HG03280 (cell line): ENCODE data around the gene LACTB.

Source experiments
- ATAC-seq: cut with Tn5 transposase; IDR thresholded peaks from one replicate; pipeline ENCODE4 v1.9.1; 2021; ENCODE audit warnings: mild to moderate bottlenecking, moderate library complexity; ENCODE audit not compliant: unreplicated experiment

The LACTB gene

GRCh38 chr15:63122002-63122875 is 578 bp downstream of the LACTB start:
- peak; percentile 81 for ATAC-seq

- no peak for ATAC-seq
Observed at GRCh38 chr15:63124506-63124905, 2.8 kb downstream of the LACTB start.

- ATAC-seq, result no peak
Observed at GRCh38 chr15:63126726-63127125, 5.1 kb downstream of the LACTB start.

- ATAC-seq, result no peak
Observed at GRCh38 chr15:63133786-63134185, 12.1 kb downstream of the LACTB start.

GRCh38 chr15:63134245-63134985 is 12.8 kb downstream of the LACTB start:
- ATAC-seq, result no peak

- ATAC-seq, result no peak
Observed at GRCh38 chr15:63135281-63135680, 13.6 kb downstream of the LACTB start.

- no peak for ATAC-seq
Observed at GRCh38 chr15:63135804-63136203, 14.1 kb downstream of the LACTB start.

GRCh38 chr15:63136742-63137141 is 15.1 kb downstream of the LACTB start:
- ATAC-seq, result no peak

GRCh38 chr15:63140936-63141335 is 19.3 kb downstream of the LACTB start:
- no peak for ATAC-seq

GRCh38 chr15:63145426-63145825 is 23.8 kb downstream of the LACTB start:
- no peak for ATAC-seq

- no peak for ATAC-seq
Observed at GRCh38 chr15:63146684-63147083, 25.0 kb downstream of the LACTB start.

- ATAC-seq, result no peak
Observed at GRCh38 chr15:63151665-63152064, 30.0 kb downstream of the LACTB start.

GRCh38 chr15:63155486-63155885 is 33.8 kb downstream of the LACTB start:
- ATAC-seq, result no peak

GRCh38 chr15:63156086-63156710 is 34.5 kb downstream of the LACTB start:
- ATAC-seq, result no peak

- ATAC-seq, result no peak
Observed at GRCh38 chr15:63156755-63157117, 35.1 kb downstream of the LACTB start.

- ATAC-seq, result peak; percentile 90
Observed at GRCh38 chr15:63157118-63157843, 35.6 kb downstream of the LACTB start, which contains the start of gene RPS27L. Gene RPS27L, minus strand, starts transcription at chr15:63157477. Its CDS starts 72 bp downstream, at chr15:63157405.

- no peak for ATAC-seq
Observed at GRCh38 chr15:63157891-63158431, 36.3 kb downstream of the LACTB start.

- no peak for ATAC-seq
Observed at GRCh38 chr15:63160638-63161037, 39.0 kb downstream of the LACTB start.

- ATAC-seq, result no peak
Observed at GRCh38 chr15:63163217-63163616, 41.6 kb downstream of the LACTB start.

- ATAC-seq, result no peak
Observed at GRCh38 chr15:63165166-63165859, 43.7 kb downstream of the LACTB start.
